H9 (cell line): ENCODE results near the gene AMBRA1. TPM values are rescaled to one million over a fixed set of nuclear protein-coding genes. Genes with fewer than 3 reads are reported as not detected.

ENCODE experiments used
- DNase-seq: peaks from one replicate; pipeline ENCODE4 v3.0.0-alpha.2; 2017
- H2AFZ ChIP-seq: one replicate; pipeline ENCODE4 v1.6.1; 2013; ENCODE audit warnings: mild to moderate bottlenecking, low read length, control low read depth, moderate library complexity
- H2AK5ac ChIP-seq: 2 replicates; pipeline ENCODE4 v1.6.1; 2013; ENCODE audit warnings: low read length, control low read depth, mixed read lengths; ENCODE audit not compliant: insufficient read length
- H2BK120ac ChIP-seq: one replicate; pipeline ENCODE4 v1.6.1; 2013; ENCODE audit warnings: low read depth, mild to moderate bottlenecking, low read length, control low read depth, inconsistent platforms; ENCODE audit not compliant: poor library complexity, severe bottlenecking
- H2BK12ac ChIP-seq: 2 replicates; pipeline ENCODE4 v1.6.1; 2013; ENCODE audit warnings: low read length, control low read depth, mixed read lengths, low read depth; ENCODE audit not compliant: insufficient read length
- H2BK15ac ChIP-seq: 2 replicates; pipeline ENCODE4 v1.6.1; 2013; ENCODE audit warnings: low read depth, low read length, control low read depth
- H2BK20ac ChIP-seq: one replicate; pipeline ENCODE4 v1.6.1; 2013; ENCODE audit warnings: low read depth, mild to moderate bottlenecking, low read length, control low read depth, inconsistent platforms; ENCODE audit not compliant: poor library complexity, severe bottlenecking
- H2BK5ac ChIP-seq: 2 replicates; pipeline ENCODE4 v1.6.1; 2013; ENCODE audit warnings: low read length, control low read depth, mixed read lengths; ENCODE audit not compliant: insufficient read length
- H3K14ac ChIP-seq: 2 replicates; pipeline ENCODE4 v1.6.1; 2013; ENCODE audit warnings: low read length, control low read depth; ENCODE audit not compliant: insufficient read depth
- H3K18ac ChIP-seq: 2 replicates; pipeline ENCODE4 v1.6.1; 2013; ENCODE audit warnings: low read depth, mild to moderate bottlenecking, mixed read lengths, low read length, control low read depth; ENCODE audit not compliant: insufficient read length
- H3K23ac ChIP-seq: 2 replicates; pipeline ENCODE4 v1.6.1; 2013; ENCODE audit warnings: low read length, control low read depth, mixed read lengths, low read depth; ENCODE audit not compliant: insufficient read length
- H3K23me2 ChIP-seq: 2 replicates; pipeline ENCODE4 v1.6.1; 2013; ENCODE audit warnings: low read depth, mild to moderate bottlenecking, mixed read lengths, low read length, control low read depth; ENCODE audit not compliant: insufficient read length, poor library complexity, severe bottlenecking
- H3K27ac ChIP-seq: 2 replicates; pipeline ENCODE4 v1.5.1; 2013; ENCODE audit warnings: low read length, control low read depth, mixed read lengths, low read depth; ENCODE audit not compliant: insufficient read length
- H3K27me3 ChIP-seq: 2 replicates; pipeline ENCODE4 v1.6.1; 2013; ENCODE audit warnings: low read length, control low read depth, inconsistent platforms; ENCODE audit not compliant: insufficient read depth
- H3K4ac ChIP-seq: 2 replicates; pipeline ENCODE4 v1.6.1; 2013; ENCODE audit warnings: low read depth, mild to moderate bottlenecking, control low read depth, inconsistent platforms, low read length, moderate library complexity
- H3K4me1 ChIP-seq: 2 replicates; pipeline ENCODE4 v1.6.1; 2013; ENCODE audit warnings: low read length, control low read depth, inconsistent platforms; ENCODE audit not compliant: insufficient read depth
- H3K4me2 ChIP-seq: 2 replicates; pipeline ENCODE4 v1.6.1; 2013; ENCODE audit warnings: low read length, control low read depth, mixed read lengths; ENCODE audit not compliant: insufficient read length, insufficient read depth
- H3K56ac ChIP-seq: 2 replicates; pipeline ENCODE4 v1.6.1; 2013; ENCODE audit warnings: low read depth, mild to moderate bottlenecking, mixed read lengths, low read length, control low read depth; ENCODE audit not compliant: insufficient read length
- H3K79me1 ChIP-seq: 2 replicates; pipeline ENCODE4 v1.6.1; 2013; ENCODE audit warnings: low read depth, mild to moderate bottlenecking, moderate library complexity, low read length, control low read depth, inconsistent platforms; ENCODE audit not compliant: insufficient read depth, poor library complexity, severe bottlenecking
- H3K79me2 ChIP-seq: 2 replicates; pipeline ENCODE4 v1.6.1; 2013; ENCODE audit warnings: low read length, control low read depth, inconsistent platforms; ENCODE audit not compliant: insufficient read depth
- H3K9ac ChIP-seq: 2 replicates; pipeline ENCODE4 v1.6.1; 2013; ENCODE audit warnings: low read length, control low read depth, mixed read lengths; ENCODE audit not compliant: insufficient read length; ENCODE audit errors: extremely low read depth
- H3K9me3 ChIP-seq: one replicate; pipeline ENCODE4 v1.6.1; 2013; ENCODE audit warnings: low read depth, low read length, inconsistent platforms; ENCODE audit not compliant: control insufficient read depth
- H3T11ph ChIP-seq: one replicate; pipeline ENCODE4 v1.6.1; 2013; ENCODE audit warnings: mild to moderate bottlenecking, low read length, control low read depth, inconsistent platforms
- H4K20me1 ChIP-seq: one replicate; pipeline ENCODE4 v1.6.1; 2013; ENCODE audit not compliant: control insufficient read depth, insufficient read length, insufficient read depth
- H4K5ac ChIP-seq: 2 replicates; pipeline ENCODE4 v1.6.1; 2013; ENCODE audit warnings: low read depth, mild to moderate bottlenecking, mixed read lengths, low read length, control low read depth; ENCODE audit not compliant: insufficient read length
- H4K8ac ChIP-seq: replicated peaks from 2 replicates; pipeline ENCODE4 v1.6.1; 2013; ENCODE audit warnings: low read length, control low read depth, mixed read lengths, low read depth; ENCODE audit not compliant: insufficient read length
- H4K91ac ChIP-seq: 2 replicates; pipeline ENCODE4 v1.6.1; 2013; ENCODE audit warnings: low read depth, mild to moderate bottlenecking, moderate library complexity, mixed read lengths, low read length, control low read depth; ENCODE audit not compliant: insufficient read length
- H3K27ac Mint-ChIP-seq, 3 experiments: 2 replicates in 2 of 3; 3 replicates in 1 of 3; pipeline ENCODE4 v1.8.0; 2020 to 2021; ENCODE audit warnings: mixed read lengths in 3 of 3, mild to moderate bottlenecking in 1 of 3, moderate library complexity in 1 of 3
- H3K27me3 Mint-ChIP-seq: 2 replicates; pipeline ENCODE4 v1.8.0; 2021; ENCODE audit warnings: low read depth, mild to moderate bottlenecking, moderate library complexity, mixed read lengths
- H3K36me3 Mint-ChIP-seq, 3 experiments: 2 replicates in 2 of 3; 3 replicates in 1 of 3; pipeline ENCODE4 v1.8.0; 2020 to 2021; ENCODE audit warnings: low read depth in 3 of 3, mixed read lengths in 3 of 3; ENCODE audit not compliant: insufficient read depth in 1 of 3
- H3K4me1 Mint-ChIP-seq, 2 experiments: 2 replicates each; pipeline ENCODE4 v1.8.0; 2020; ENCODE audit warnings: mixed read lengths in 2 of 2
- H3K4me3 Mint-ChIP-seq, 2 experiments: 2 replicates in 1 of 2; 3 replicates in 1 of 2; pipeline ENCODE4 v1.8.0; 2020 to 2021; ENCODE audit warnings: mild to moderate bottlenecking in 2 of 2, mixed read lengths in 2 of 2, moderate library complexity in 1 of 2
- H3K9me3 Mint-ChIP-seq, 2 experiments: 2 replicates in 1 of 2; 3 replicates in 1 of 2; pipeline ENCODE4 v1.8.0; 2020; ENCODE audit warnings: mild to moderate bottlenecking in 2 of 2, mixed read lengths in 2 of 2, moderate library complexity in 1 of 2
- WGBS: extraction: QIAGEN DNeasy Blood & Tissue Kit; methylation state at CpG from one replicate; pipeline ENCODE4 v1.1.7; 2013; ENCODE audit warnings: missing lambda C conversion rate, low lambda C conversion rate, mixed read lengths; ENCODE audit not compliant: insufficient read length; ENCODE audit errors: extremely low coverage; 5-methylcytosine and 5-hydroxymethylcytosine counted together
- total RNA-seq: library from RNA; stranded (reverse); gene quantifications from 2 replicates; pipeline ENCODE4 v1.2.1, GENCODE V29; 2021
- TF ChIP-seq, protein P1 (sequence below): fragments of 200-600 bp; sonication (generic); conservative IDR thresholded peaks from 3 replicates; pipeline ENCODE4 v1.8.0; 2021; ENCODE audit warnings: antibody characterized with exemption, mild to moderate bottlenecking

Gene AMBRA1
- total RNA-seq, 1 experiment from 2014 or later: 37.5 TPM

DNA sequence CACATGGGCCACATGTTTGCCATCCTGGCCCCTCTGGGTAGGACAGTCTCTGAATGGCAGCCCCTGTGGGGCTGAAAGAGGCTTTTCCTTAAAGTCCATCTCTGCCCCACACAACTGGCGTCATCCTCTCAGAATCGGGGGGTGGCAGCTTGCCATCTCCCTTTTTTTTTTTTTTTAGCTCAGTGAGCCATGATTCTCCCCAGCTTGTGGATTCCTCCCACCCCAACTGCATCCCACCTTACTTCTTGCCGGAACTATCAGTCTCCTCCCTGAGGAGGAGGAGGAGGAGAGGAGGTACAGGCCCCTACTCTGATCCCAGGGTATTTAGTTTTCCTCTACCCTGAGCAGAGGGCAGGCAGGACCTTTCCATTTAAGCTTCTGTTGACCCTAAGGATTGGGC, 243.1 kb downstream of the AMBRA1 start:
- no peak overlapping the region for H4K8ac ChIP-seq
- H2BK12ac ChIP-seq: no peak overlapping the region
- no peak overlapping the region for H3K56ac ChIP-seq
- H4K5ac ChIP-seq: no peak overlapping the region
- peaks cover 10% of the 10 kb centered on the region for H3K23me2 ChIP-seq
- H3K14ac ChIP-seq: no peak overlapping the region
- H2AFZ ChIP-seq: no peak overlapping the region
- H4K91ac ChIP-seq: no peak overlapping the region
- H3K36me3 Mint-ChIP-seq: peaks cover 0 to 4% (median 0%) of the 10 kb centered on the region in 3 experiments; a peak in 1 of 7 replicates
- no peak overlapping the region; a peak in 1 of 5 replicates for H3K4me3 Mint-ChIP-seq
- H3K9me3 Mint-ChIP-seq: no peaks in the 10 kb centered on the region; a peak in 2 of 5 replicates
- H3K4me2 ChIP-seq: no peak overlapping the region
- no CpG with 5 or more reads among the region's 3 CpGs for WGBS
- H2BK20ac ChIP-seq: no peak overlapping the region
- H3K18ac ChIP-seq: no peak overlapping the region
- H3K23ac ChIP-seq: no peak overlapping the region
- H2BK15ac ChIP-seq: no peak overlapping the region
- H2AK5ac ChIP-seq: no peak overlapping the region
- H3K79me1 ChIP-seq: peaks cover 12% of the 10 kb centered on the region
- H2BK120ac ChIP-seq: no peak overlapping the region
- no peak overlapping the region for H3K27ac ChIP-seq
- H4K20me1 ChIP-seq: peaks cover 5% of the 10 kb centered on the region
- H3K79me2 ChIP-seq: peaks cover 14% of the 10 kb centered on the region; the same call in 1 of the 2 replicates
- H3K27ac Mint-ChIP-seq: no peak overlapping the region; a peak in 1 of 7 replicates
- H3T11ph ChIP-seq: no peak overlapping the region
- TF ChIP-seq, protein P1, sequence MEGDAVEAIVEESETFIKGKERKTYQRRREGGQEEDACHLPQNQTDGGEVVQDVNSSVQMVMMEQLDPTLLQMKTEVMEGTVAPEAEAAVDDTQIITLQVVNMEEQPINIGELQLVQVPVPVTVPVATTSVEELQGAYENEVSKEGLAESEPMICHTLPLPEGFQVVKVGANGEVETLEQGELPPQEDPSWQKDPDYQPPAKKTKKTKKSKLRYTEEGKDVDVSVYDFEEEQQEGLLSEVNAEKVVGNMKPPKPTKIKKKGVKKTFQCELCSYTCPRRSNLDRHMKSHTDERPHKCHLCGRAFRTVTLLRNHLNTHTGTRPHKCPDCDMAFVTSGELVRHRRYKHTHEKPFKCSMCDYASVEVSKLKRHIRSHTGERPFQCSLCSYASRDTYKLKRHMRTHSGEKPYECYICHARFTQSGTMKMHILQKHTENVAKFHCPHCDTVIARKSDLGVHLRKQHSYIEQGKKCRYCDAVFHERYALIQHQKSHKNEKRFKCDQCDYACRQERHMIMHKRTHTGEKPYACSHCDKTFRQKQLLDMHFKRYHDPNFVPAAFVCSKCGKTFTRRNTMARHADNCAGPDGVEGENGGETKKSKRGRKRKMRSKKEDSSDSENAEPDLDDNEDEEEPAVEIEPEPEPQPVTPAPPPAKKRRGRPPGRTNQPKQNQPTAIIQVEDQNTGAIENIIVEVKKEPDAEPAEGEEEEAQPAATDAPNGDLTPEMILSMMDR: no peak
- H3K4me1 Mint-ChIP-seq: peaks cover 59 to 65% of the 10 kb centered on the region in 2 experiments
- H3K9ac ChIP-seq: no peak overlapping the region
- no peak overlapping the region for H2BK5ac ChIP-seq
- no peak for DNase-seq
- H3K9me3 ChIP-seq: no peaks in the 10 kb centered on the region
- peaks cover 18% of the 10 kb centered on the region; the same call in 1 of the 2 replicates for H3K4me1 ChIP-seq
- H3K27me3 Mint-ChIP-seq: peaks cover 8% of the 10 kb centered on the region
- H3K4ac ChIP-seq: no peak overlapping the region
- no peaks in the 10 kb centered on the region for H3K27me3 ChIP-seq
